H1 (cell line): ENCODE measurements around the gene NOL4L. TPM values are rescaled to one million over a fixed set of nuclear protein-coding genes. Genes with fewer than 3 reads are reported as not detected.
A peak's percentile ranks its signal among the peaks of the same experiment; 100 is the strongest.
"Not testable (repeated sequence)": the region's sequence is repeated elsewhere in the genome, so short reads cannot be mapped to it uniquely, and the experiment has no call there.

Source experiments
- CTCF ChIA-PET: fragments of 300-600 bp; sonication (Branson Sonifier 250); formaldehyde crosslinking; loops from one replicate; lab custom pipeline; 2021; ENCODE audit not compliant: partially characterized antibody; lab: Charles Lee
- POLR2A ChIA-PET: fragments of 300-600 bp; sonication (Branson Sonifier 250); formaldehyde crosslinking; loops from one replicate; lab custom pipeline; 2021; ENCODE audit warnings: inconsistent platforms; ENCODE audit not compliant: partially characterized antibody; lab: Charles Lee
- DNase-seq, 2 experiments: peaks; one replicate each; pipeline versions ENCODE4 v3.0.0 to v3.0.0-alpha.2; 2010 to 2022; ENCODE audit warnings: low spot score in 2 of 2, low read depth in 1 of 2, mixed read lengths in 1 of 2
- FAIRE-seq: peaks from 2 replicates; lab custom pipeline; 2011; peaks lifted over from hg19 to GRCh38; lab: Jason Lieb, UNC
- H2AFZ ChIP-seq: 2 replicates; pipeline ENCODE4 v1.8.1; 2012; ENCODE audit warnings: low read length, inconsistent platforms
- H2AK5ac ChIP-seq: 2 replicates; pipeline ENCODE4 v1.6.1; 2013; ENCODE audit warnings: low read depth, low read length
- H2BK120ac ChIP-seq: replicated peaks from 2 replicates; pipeline ENCODE3; 2013; ENCODE audit warnings: low read depth, low read length, inconsistent platforms
- H2BK12ac ChIP-seq: 2 replicates; pipeline ENCODE4 v1.6.1; 2013; ENCODE audit warnings: low read depth, low read length
- H2BK15ac ChIP-seq: 2 replicates; pipeline ENCODE4 v1.6.1; 2013; ENCODE audit warnings: low read length
- H2BK20ac ChIP-seq: 2 replicates; pipeline ENCODE4 v1.6.1; 2013; ENCODE audit warnings: low read length
- H2BK5ac ChIP-seq: 2 replicates; pipeline ENCODE4 v1.6.1; 2013; ENCODE audit warnings: low read depth, low read length
- H3K14ac ChIP-seq: 2 replicates; pipeline ENCODE4 v1.6.1; 2013; ENCODE audit warnings: inconsistent platforms; ENCODE audit not compliant: insufficient read length
- H3K18ac ChIP-seq: 2 replicates; pipeline ENCODE4 v1.6.1; 2013; ENCODE audit warnings: low read length; ENCODE audit errors: extremely low read depth
- H3K23ac ChIP-seq: 2 replicates; pipeline ENCODE4 v1.6.1; 2013; ENCODE audit warnings: inconsistent platforms; ENCODE audit not compliant: insufficient read length
- H3K23me2 ChIP-seq: 2 replicates; pipeline ENCODE4 v1.6.1; 2013; ENCODE audit warnings: low read depth, low read length
- H3K27ac ChIP-seq: 2 replicates; pipeline ENCODE4 v1.6.1; 2011; ENCODE audit warnings: low read depth, low read length, inconsistent platforms
- H3K27me3 ChIP-seq, 4 experiments: replicated peaks in 1 of 4; 1 replicate in 1 of 4; 2 replicates in 3 of 4; pipeline versions ENCODE4 v1.6.1 to v1.8.1; 2011 to 2013; ENCODE audit warnings: low read length in 3 of 4, mild to moderate bottlenecking in 3 of 4, inconsistent platforms in 2 of 4, mixed read lengths in 2 of 4, moderate library complexity in 1 of 4; ENCODE audit not compliant: control insufficient read depth in 3 of 4, insufficient read depth in 3 of 4; ENCODE audit errors: extremely low read depth in 1 of 4
- H3K36me3 ChIP-seq, 4 experiments: 2 replicates each; pipeline versions ENCODE4 v1.6.1 to v1.8.1; 2011 to 2013; ENCODE audit warnings: mild to moderate bottlenecking in 4 of 4, low read length in 3 of 4, moderate library complexity in 2 of 4, control low read depth in 1 of 4, inconsistent platforms in 1 of 4; ENCODE audit not compliant: insufficient read depth in 4 of 4, control insufficient read depth in 2 of 4
- H3K4ac ChIP-seq: replicated peaks from 2 replicates; pipeline ENCODE3; 2013; ENCODE audit warnings: low read length, low read depth, mixed read lengths, inconsistent platforms; ENCODE audit not compliant: insufficient read length
- H3K4me1 ChIP-seq, 4 experiments: replicated peaks in 1 of 4; 1 replicate in 1 of 4; 2 replicates in 3 of 4; pipeline versions ENCODE4 v1.6.1 to v1.8.1; 2011 to 2013; ENCODE audit warnings: low read length in 3 of 4, inconsistent platforms in 2 of 4, mixed read lengths in 1 of 4; ENCODE audit not compliant: insufficient read depth in 4 of 4, control insufficient read depth in 3 of 4
- H3K4me2 ChIP-seq, 2 experiments: 2 replicates each; pipeline versions ENCODE4 v1.6.1 to v1.8.1; 2011 to 2013; ENCODE audit warnings: low read depth in 2 of 2, low read length in 2 of 2, control low read depth in 1 of 2, inconsistent platforms in 1 of 2, mild to moderate bottlenecking in 1 of 2; ENCODE audit not compliant: insufficient read depth in 1 of 2
- H3K4me3 ChIP-seq, 4 experiments: fragments of 200-600, 300-600 bp in 1 of 4; sonication (generic), shearing (Covaris generic), sonication (Bioruptor Twin) in 1 of 4; 2 replicates each; pipeline versions ENCODE4 v1.5.1 to v1.8.1; 2011 to 2016; ENCODE audit warnings: low read length in 4 of 4, low read depth in 3 of 4, control low read depth in 2 of 4, inconsistent platforms in 2 of 4, mild to moderate bottlenecking in 2 of 4, mixed read lengths in 1 of 4, moderate library complexity in 1 of 4; ENCODE audit not compliant: insufficient read depth in 2 of 4; ENCODE audit errors: extremely low read depth in 1 of 4
- H3K56ac ChIP-seq: replicated peaks from 2 replicates; pipeline ENCODE3; 2013; ENCODE audit warnings: low read depth, mild to moderate bottlenecking, mixed read lengths, low read length, inconsistent platforms; ENCODE audit not compliant: insufficient read length
- H3K79me1 ChIP-seq: 2 replicates; pipeline ENCODE4 v1.6.1; 2013; ENCODE audit warnings: low read depth, low read length, control low read depth
- H3K79me2 ChIP-seq, 2 experiments: 2 replicates each; pipeline versions ENCODE4 v1.6.1 to v1.8.1; 2012 to 2013; ENCODE audit warnings: low read length in 2 of 2, mild to moderate bottlenecking in 2 of 2, inconsistent platforms in 1 of 2; ENCODE audit not compliant: insufficient read depth in 2 of 2, control insufficient read depth in 1 of 2
- H3K9ac ChIP-seq, 4 experiments: replicated peaks in 1 of 4; 1 replicate in 1 of 4; 2 replicates in 3 of 4; pipeline versions ENCODE4 v1.6.1 to v1.8.1; 2011 to 2013; ENCODE audit warnings: low read depth in 3 of 4, low read length in 3 of 4, control low read depth in 2 of 4, mild to moderate bottlenecking in 2 of 4, moderate library complexity in 2 of 4, inconsistent platforms in 1 of 4; ENCODE audit errors: extremely low read depth in 1 of 4
- H3K9me3 ChIP-seq, 2 experiments: 2 replicates each; pipeline versions ENCODE4 v1.6.1 to v1.8.1; 2012 to 2013; ENCODE audit warnings: mild to moderate bottlenecking in 2 of 2, moderate library complexity in 2 of 2, control low read depth in 1 of 2, inconsistent platforms in 1 of 2, low read depth in 1 of 2, low read length in 1 of 2, mixed read lengths in 1 of 2; ENCODE audit not compliant: insufficient read depth in 2 of 2
- H4K20me1 ChIP-seq, 2 experiments: replicated peaks in 1 of 2; 2 replicates each; pipeline versions ENCODE3 to v1.8.1; 2011 to 2013; ENCODE audit warnings: inconsistent platforms in 2 of 2, low read length in 2 of 2, mild to moderate bottlenecking in 1 of 2; ENCODE audit not compliant: insufficient read depth in 2 of 2, control insufficient read depth in 1 of 2
- H4K5ac ChIP-seq: 2 replicates; pipeline ENCODE4 v1.6.1; 2013; ENCODE audit warnings: low read length, low read depth, mixed read lengths, inconsistent platforms; ENCODE audit not compliant: insufficient read length
- H4K8ac ChIP-seq: 2 replicates; pipeline ENCODE4 v1.8.0; 2013; ENCODE audit warnings: mild to moderate bottlenecking, moderate library complexity, low read length, inconsistent platforms; ENCODE audit not compliant: insufficient read depth; ENCODE audit errors: extremely low read depth
- H4K91ac ChIP-seq: replicated peaks from 2 replicates; pipeline ENCODE3; 2013; ENCODE audit warnings: low read length, mixed read lengths, inconsistent platforms; ENCODE audit not compliant: insufficient read length
- WGBS, 2 experiments: shearing (Covaris generic) in 1 of 2; methylation state at CpG; one replicate each; pipeline versions ENCODE4 v1.1.6 to v1.1.7; 2013 to 2015; ENCODE audit warnings: low lambda C conversion rate in 2 of 2, mixed read lengths in 2 of 2, inconsistent platforms in 1 of 2, low coverage in 1 of 2, missing lambda C conversion rate in 1 of 2; ENCODE audit not compliant: insufficient replicate concordance in 2 of 2, insufficient coverage in 1 of 2, insufficient read length in 1 of 2; ENCODE audit errors: extremely low coverage in 1 of 2, missing lambda C conversion rate in 1 of 2; 5-methylcytosine and 5-hydroxymethylcytosine counted together
- polyA plus RNA-seq, 7 experiments: library from polyadenylated mRNA; depleted of rRNA in 3 of 7; stranded (reverse) in 5 of 7; unstranded in 2 of 7; fragments of >200 nt in 5 of 7; fragments of 200-250 nt in 2 of 7; gene quantifications; 1 replicate in 5 of 7; 2 replicates in 1 of 7; 4 replicates in 1 of 7; pipeline versions ENCODE4 v1.2.1 to v1.2.3, GENCODE V29; 2011 to 2013; ENCODE audit warnings: missing spikeins in 2 of 7, mixed read lengths in 2 of 7
- total RNA-seq: library from RNA; stranded (reverse); fragmentation: NEBNext Ultra II Directional; extraction: Animal tissue kit (Norgen Biotek cat#: 25700); gene quantifications from 2 replicates; pipeline ENCODE4 v1.2.1, GENCODE V29; 2021

The NOL4L gene
- total and polyA plus RNA-seq, 2 of the 8 experiments (the other 6 are each of a cell fraction or from before 2014, with no cell fraction given), result 15.3 to 23.7 TPM

DNA sequence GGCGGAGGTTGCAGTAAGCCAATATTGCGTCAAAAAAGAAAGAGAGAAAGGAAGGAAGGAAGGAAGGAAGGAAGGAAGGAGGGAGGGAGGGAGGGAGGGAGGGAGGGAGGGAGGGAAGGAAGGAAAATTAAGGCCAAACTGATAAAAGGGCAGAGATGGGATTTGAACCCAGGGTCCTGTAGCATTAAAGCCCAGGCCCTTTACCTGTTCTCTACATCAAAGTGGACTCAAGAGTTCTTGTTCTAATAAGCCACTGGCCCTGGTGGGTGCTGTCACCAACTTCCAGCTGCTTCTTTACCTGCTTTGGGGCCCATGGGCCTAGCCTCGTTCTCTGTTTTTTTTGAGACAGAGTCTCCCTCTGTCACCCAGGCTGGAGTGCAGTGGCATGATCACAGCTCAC lies 7.1 kb downstream of the NOL4L start:
- H3K4ac ChIP-seq, H3K36me3 ChIP-seq, H2AFZ ChIP-seq, H3K4me2 ChIP-seq, FAIRE-seq, H3K79me2 ChIP-seq, H4K20me1 ChIP-seq, H2BK12ac ChIP-seq, H3K23ac ChIP-seq, H3K9ac ChIP-seq, H2BK5ac ChIP-seq, H3K56ac ChIP-seq, H3K18ac ChIP-seq, H4K91ac ChIP-seq, H3K79me1 ChIP-seq, H3K23me2 ChIP-seq, H3K9me3 ChIP-seq, H2BK120ac ChIP-seq, H4K5ac ChIP-seq, H2BK20ac ChIP-seq, H3K14ac ChIP-seq, H3K4me3 ChIP-seq, DNase-seq, H2AK5ac ChIP-seq, H3K27ac ChIP-seq, H4K8ac ChIP-seq: not testable (repeated sequence)
- ChIA-PET CTCF (interaction anchor here (0.9 kb wide), 1 partner anchor 14 kb away, joined by 3 read pairs; no protein-coding TSS in a partner anchor), POLR2A (interaction anchor here (1.4 kb wide), 1 partner anchor 8 kb away, joined by 4 read pairs; no protein-coding TSS in a partner anchor)
- Histone ChIP-seq H2BK15ac (0 out of 2 replicates have a peak overlapping the region, but pooled peaks have one; percentile 61), H3K4me1 (peaks cover 0 to 31% (median 8%) of the 10 kb centered on the region in 4 experiments; a peak in 6 of 7 replicates), H3K27me3 (peaks cover 0 to 15% (median 10%) of the 10 kb centered on the region in 4 experiments; a peak in 5 of 7 replicates)
- 54% methylated on average over 3 of the region's 3 CpGs; no CpG with 5 or more reads in 1 of the 2 experiments for whole genome bisulfite sequencing, 2 experiments
